Measurements from ENCODE around the gene SH2D7.

DNA sequence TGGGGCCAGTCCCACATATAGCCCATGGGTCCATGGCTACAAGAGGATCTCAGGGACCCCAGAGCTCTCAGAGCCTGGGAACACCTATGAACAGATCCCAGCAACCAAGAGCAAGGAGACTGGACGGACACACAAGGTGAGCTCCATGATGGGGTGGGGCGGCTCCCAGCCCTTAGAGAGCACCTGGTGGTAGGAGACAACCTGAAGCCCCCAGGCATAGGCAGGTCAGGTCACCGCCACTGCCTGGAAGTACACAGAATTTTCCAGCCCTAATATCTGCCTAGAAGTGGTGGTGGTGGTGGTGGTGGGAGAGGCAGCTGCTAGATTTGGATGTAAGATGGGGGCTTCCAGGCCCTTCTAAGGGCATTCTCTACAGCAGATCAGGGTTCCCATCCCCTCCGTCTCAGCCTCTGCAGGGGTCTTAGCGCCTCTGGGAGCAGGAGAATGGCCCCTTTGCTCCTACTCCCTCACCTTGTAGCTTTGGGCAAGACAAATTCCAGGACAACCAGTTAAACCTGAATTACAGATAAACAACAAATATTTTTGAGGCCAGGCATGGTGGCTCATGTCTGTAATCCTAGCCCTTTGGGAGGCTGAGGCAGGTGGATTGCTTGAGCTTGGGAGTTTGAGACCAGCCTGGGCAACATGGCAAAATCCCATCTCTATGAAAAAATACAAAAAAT is 9.2 kb downstream of the SH2D7 start:
- TF ChIP-seq EZH2 (IDR thresholded peaks at IDR 0.05) = no peak
- TF ChIP-seq POLR2AphosphoS5 (IDR thresholded peaks at IDR 0.05; ENCODE audit: borderline replicate concordance, low read depth, low read length) = no peak
- no peak for TF ChIP-seq FOXP2 (optimal IDR thresholded peaks at IDR 0.05; ENCODE audit: control extremely low read depth, extremely low read length, insufficient read depth)

All from SK-N-MC (cell line).